HG03342 (cell line): ENCODE results near the gene EHBP1.
"Not testable (repeated sequence)": the region's sequence is repeated elsewhere in the genome, so short reads cannot be mapped to it uniquely, and the experiment has no call there.

Experiments used
- ATAC-seq: cut with Tn5 transposase; IDR thresholded peaks from one replicate; pipeline ENCODE4 v1.9.1; 2021; ENCODE audit warnings: mild to moderate bottlenecking, moderate library complexity; ENCODE audit not compliant: unreplicated experiment

Gene EHBP1

DNA sequence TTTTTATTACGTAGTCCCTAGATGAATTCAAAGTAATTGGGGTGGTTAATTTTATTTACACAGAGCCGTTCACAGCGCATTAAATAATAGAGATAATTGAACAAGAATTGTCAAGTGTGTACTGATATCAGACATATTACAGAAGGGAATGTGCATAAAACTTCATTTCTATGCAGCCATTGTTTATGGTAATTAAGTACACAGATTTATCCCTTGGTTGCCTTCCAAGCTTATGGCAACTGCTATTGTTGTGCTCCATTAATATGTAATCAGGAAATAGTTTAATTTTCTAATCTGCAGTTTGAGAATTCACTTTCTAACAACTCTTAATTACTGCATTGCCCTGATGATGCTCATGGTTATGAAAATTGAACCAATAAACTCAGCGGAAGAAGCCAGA is 297.8 kb downstream of the EHBP1 start:
- no peak for ATAC-seq

DNA sequence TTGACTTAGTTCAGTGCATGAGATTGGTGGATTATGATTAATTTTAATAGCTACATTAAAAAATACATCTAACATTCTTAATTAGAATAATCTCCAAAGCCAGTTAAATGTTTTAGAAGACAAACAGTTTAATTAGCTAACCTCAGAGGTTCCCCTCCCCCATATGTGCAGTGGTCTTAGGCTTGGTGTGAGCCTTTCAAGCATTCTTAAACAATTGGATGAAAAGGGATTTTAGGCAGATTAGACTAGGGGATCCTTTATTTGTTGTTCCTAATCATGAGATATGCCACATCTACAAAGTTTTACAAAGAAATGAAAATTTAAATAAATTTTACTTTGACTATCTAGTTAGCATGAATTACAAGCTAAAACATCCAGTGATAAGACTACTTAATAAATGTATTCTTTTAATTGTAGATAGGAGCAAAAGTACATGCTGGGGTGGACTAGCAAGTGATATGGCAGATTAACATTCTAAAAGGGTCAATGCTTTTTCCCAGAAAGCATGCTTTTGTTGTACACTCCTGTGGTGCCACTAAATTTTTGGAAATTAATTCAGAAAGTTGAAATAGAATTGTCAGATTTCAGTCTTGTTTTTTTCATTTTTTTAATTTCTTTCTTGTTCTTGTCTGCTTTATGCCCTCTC is 302.4 kb downstream of the EHBP1 start:
- ATAC-seq, result no peak

DNA sequence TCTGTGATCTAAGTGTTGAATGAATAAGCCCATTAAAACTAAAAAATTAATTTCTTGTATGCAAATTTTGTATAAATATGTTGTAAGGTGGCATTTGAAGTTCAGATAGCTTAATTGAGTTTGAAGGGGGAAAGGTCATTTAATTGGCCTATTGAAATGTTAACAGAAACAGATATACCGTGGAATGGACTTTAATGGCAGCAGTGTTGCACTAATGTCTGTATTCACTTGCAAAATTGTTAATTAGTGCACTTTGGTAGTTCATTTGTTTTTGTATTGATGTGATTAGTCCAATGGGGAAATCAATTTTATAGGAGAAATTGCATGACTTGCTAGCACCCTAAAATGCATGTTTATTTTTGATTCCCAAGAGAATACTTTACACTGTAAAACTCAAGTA is 303.3 kb downstream of the EHBP1 start:
- no peak for ATAC-seq

DNA sequence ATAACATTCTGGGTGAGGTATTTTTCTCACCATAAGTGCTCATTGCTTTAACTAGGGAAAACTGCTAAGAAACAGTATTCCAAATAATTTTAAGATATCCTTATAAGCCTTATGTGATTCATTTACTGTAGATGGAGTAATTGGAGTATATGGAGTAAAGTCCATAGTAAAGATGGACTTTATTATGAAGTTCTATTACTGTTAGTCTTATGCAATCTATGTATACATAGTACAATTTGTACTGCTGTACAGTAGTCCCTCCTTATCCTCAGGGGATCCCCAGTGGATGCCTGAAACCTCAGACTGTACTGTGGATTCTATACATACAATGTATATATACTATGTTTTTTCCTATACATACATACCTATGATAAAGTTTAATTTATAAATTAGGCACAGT is 304.0 kb downstream of the EHBP1 start:
- no peak for ATAC-seq

DNA sequence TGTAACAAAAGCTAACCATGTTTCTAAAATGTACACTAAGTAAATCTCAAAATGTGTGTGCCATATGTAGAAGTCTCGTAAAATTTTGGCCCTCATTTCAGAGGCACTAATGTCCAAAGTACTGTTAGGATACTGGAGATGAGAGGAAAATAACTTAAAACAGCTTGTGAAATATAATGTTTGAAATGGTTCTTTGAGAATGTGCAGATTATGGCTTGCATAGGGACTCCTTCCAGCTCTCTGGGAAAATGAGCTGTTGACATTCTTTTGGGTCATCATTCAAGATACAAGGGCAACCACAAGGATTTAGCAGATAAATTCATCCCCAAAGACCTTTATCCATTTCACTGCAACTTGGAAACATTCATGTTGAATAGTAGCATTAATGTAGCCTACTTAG is 307.0 kb downstream of the EHBP1 start:
- no peak for ATAC-seq

DNA sequence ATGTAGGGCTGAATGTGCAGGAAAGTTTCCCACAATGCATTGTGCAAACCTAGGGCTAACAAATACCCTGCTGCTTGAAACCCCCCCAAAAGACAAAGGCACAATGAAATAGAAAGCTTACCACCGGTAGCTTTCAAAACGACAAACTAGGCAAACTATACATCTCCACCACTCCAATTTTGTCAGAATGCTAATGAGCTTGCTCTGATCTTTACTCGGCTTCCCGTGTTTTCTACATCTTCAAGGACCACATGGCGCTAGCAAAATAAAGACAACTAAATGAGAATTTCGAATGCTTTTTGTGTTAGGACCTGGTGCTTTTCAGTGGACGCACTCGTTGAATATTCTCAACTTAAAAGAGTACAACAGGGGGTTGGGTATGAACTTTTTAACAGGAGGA is 307.9 kb downstream of the EHBP1 start:
- no peak for ATAC-seq

DNA sequence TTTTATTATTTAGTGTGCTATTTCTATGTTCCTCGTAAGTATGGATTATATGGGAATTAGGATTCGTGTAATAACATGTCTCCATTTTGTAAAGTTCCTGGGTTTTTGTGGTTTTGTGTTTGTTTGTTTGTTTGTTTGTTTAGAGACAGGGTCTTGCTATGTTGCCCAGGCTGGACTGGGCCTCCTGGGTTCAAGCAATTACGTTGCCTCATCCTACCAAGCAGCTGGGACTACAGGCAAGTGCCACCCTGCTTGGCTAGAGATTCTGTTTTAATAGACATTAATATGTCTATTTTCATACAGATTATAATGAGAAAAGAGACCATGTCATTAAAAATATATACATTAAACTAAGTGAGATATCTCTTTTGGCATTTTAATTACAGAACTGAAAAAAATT is 309.9 kb downstream of the EHBP1 start:
- no peak for ATAC-seq

DNA sequence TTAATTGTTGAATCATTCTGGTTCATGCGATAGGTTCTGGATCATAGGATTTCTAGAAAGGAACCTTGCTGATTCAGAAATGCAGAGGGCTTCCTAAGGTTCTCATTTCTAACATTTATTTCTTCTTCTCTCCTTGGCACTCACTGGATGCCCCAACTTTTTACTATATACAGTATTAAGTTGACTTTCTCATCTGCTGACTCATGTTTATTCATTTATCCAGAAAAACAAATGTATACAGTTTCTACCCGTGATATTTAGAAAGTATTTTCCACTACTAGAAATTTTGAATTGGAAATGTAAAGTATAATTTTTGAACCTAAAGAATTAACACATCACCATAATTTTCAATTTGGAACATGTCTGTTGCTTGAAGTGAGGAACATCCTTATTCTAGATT is 312.9 kb downstream of the EHBP1 start:
- ATAC-seq, result no peak

DNA sequence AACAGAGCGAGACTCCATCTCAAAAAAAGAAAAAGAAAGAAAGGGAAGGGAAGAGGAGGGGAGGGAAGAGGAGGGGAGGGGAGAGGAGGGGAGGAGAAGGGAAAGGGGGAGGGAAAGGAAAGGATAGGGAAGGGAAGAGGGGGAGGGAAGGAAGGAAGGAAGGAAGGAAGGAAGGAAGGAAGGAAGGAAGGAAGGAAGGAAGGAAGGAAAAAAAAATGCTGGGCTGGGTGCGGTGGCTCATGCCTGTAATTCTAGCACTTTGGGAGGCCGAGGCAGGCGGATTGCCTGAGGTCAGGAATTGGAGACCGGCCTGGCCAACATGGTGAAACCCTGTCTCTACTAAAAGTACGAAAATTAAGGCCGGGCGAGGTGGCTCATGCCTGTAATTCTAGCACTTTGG is 314.2 kb downstream of the EHBP1 start:
- not testable (repeated sequence) for ATAC-seq

DNA sequence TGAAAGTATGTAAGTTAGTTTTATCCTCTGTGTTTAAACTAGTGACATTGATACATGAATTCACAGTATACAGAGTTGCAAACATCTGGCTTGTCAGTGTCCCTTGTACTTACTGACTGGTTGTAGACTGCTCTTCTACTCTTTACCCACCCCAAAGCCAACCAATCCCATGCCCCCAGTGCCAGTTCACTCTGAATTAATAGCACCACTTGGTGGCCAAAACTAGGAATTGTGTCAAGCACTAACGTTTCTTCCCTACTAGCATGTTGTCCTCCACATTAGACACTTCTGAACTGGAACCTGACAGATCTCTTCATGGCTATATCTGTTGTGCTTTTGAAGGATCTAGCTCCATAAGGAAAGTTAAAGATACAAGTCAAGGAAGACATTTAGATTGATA is 317.9 kb downstream of the EHBP1 start:
- ATAC-seq, result no peak

DNA sequence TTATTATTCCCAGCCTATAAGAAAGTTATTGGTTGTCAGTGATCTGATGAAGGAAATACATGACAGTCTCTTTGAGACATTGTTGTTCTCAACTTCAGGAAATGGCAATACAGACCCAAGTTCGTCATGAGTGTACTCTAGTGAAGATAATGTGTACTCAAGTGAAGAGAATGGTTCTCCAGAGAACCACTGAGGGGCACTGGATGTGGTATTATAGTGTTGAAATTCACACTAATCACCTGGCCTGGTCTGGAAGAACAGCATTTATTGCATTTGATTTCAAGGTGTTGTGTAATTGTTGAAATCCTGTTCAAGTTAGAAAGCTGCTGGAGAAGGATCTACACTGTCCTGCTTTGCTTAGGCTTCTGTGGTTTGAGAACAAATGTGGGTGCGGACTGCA is 321.7 kb downstream of the EHBP1 start:
- no peak for ATAC-seq

DNA sequence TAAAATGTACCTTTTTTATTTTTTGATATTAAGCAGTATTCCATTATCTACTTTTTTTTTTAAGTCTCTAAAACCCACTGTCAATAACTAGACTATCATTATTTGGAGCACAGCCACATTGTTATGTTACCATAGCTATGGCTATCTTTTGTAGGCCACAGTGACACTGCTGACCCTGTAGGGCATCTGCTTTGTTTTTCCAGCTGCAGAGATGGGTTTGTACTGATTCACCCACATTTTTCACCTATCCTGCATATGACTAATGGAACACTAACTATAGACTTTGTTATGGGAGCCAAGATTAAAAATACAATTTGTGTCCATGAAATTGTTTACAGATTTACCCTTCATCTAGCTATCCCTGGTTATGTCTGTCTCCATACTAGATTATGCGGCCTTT is 323.5 kb downstream of the EHBP1 start:
- ATAC-seq, result no peak

DNA sequence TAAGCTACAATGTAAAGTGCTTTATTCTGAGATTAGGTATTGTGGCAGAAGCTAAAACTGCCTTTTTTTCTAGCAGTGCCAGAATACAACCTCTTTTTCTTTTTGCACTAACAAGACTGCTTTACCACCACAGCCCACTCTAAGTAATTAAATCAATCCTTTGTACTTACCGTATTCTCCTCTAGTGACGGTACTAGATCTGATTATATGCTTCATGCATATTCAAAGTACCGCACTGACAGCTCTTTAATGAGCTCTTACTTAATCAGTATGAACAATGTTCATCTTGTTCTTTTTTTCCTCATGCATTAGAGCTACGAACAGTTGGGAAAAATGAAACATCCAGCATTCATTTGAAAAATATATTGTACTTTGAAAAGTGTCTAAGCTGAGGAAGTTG is 329.0 kb downstream of the EHBP1 start:
- ATAC-seq, result no peak

DNA sequence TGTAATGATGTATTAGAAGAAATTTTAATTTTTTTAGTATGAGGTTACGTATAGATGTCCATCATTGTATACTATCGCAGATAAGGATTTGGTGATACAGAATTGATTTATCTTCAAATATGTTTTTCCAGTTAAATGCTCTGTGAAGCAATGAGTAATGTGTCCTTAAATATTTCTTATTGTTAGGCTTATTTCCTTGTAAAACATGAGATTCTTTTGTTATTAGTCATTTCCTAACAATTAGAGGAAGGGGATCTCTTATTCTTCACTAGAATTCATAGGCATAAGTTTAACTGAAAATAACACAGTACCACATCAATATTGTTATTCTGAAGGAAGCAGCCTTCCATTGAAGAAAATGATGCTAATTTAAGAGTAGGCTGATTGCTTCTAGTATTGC is 329.7 kb downstream of the EHBP1 start:
- ATAC-seq, result no peak

DNA sequence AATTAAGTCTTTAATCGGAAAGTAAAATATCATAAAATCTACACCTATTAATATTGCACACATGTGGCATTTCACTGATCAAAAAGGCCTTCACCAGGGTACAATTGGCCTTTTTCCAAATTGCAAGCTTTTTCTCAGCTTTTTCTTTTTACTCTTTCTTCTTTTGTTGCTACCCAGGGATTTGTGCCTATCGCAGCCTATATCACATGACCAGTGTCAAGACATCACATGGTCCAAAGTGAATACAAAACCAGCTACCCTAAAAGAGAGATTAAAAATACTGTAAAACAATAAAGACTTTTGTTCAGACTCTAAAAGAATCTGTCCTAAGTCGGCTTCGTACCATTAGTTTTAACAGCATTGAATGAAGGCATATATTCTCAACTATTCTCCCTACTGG is 330.1 kb downstream of the EHBP1 start:
- ATAC-seq, result no peak

DNA sequence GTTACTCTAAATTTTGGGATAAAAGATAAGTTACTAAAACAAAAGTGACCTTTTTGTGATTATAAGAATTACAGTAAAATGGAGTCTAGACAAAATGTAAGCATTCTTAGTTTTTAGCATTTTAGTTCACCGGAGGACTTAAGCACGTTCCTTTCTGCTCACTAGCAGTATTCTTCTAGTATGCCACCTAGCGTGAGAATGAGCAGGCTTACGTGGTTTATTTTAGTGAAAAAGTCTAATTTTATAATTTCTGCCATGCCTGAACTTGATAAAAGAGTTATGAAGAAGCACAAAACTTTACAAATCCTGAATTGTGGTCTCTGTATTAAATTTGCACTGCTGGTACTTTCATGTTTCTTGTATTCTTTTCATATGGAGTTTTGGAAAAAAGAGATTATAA is 332.5 kb downstream of the EHBP1 start:
- ATAC-seq, result no peak

DNA sequence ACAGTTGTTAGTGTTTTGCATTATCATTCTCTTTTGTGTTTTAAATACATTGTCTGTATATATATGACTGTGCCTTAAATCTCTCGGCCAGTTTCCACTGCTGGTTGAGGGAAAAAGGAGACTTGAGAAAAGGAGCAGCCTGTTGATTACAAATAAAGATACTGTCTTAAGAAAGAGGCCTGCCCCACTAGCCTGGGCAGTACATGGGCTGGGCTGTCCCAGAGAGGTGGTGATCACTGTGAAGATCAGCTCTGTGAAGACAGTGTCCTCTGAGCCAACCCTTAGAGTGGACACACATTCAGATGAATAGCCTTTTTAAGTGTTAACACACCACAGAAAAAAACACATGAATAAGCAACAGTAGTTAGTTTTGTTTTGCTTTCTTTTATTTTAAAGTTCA is 335.1 kb downstream of the EHBP1 start:
- no peak for ATAC-seq

DNA sequence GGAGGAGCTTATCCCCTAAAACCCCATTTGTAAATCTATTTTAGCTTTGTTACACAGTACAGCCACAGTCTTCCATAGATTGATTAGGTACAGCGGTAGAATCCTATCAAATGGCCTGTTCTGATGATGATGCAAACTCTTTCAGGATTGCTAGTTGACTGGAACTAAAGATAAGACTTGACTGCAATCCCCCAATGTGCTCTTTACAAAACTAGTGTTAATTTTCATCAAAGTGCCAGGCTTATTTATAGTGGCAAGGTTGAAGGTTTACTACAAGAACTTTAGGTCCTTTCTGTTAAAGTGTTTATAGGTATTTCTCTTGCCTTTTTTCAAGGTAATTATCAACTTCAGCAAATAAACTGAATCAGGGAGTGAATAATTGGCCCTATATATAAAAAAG is 336.1 kb downstream of the EHBP1 start:
- no peak for ATAC-seq

DNA sequence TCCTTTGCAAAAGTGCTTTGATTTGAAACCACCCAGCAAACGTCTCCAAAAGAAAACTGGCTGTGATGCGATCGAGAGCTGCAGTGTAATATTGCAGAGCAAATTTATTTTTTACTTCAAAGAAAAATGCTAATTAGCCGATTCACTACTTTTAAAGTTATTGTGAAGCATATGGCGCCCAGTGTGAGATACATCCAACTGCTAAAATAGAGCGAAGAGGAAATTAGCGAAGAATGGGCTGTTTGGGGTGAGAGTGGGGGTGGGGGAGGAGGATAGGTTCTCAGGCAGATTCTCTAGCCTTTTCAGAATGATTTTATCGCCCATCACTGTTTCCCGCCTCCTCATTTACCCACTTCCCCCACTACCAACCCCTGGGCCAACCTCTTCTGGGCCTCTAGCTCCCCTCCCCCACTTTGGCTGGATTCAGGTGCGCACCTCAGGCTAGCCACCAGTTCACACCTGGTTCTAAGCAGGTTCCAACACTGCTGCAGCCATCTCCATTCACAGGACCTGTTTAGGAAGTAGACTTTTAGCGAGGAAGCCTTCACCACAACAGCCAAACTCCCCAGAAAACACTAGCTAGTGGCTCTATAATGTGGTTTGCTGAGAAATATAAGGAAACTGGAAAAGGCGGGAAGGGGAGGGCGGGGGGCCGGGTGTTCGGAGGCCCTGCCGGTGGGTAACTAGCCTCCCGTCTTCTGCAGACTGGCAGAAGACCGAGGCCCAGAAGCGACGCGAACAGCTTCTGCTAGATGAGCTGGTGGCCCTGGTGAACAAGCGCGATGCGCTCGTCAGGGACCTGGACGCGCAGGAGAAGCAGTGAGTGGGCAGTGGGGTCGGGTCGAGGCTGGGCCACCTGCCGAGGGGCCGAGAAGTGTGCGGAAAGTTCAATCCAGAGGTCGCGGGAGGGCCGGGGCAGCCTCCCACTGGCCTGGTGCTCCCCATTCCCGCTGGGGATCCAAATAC is 339.1 kb downstream of the EHBP1 start:
- no peak for ATAC-seq

DNA sequence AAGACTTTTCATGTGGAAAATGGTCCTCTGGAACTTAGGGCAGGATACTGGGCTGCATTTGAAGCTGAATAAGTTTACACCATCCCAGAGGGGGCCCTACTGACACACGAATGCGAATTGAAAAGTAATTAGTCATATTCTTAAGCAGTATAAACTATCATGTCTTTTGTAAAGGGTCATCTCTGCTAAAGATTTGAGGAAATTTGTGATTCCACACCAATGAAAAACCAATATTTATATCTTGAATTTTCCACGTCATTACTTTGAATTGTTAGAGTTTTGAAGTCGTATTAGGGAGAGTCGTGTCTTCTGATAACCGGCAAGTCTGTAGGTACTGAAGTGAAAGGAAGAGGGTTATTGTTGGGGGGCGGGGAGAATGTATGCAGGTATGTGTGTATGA is 341.0 kb downstream of the EHBP1 start:
- no peak for ATAC-seq

DNA sequence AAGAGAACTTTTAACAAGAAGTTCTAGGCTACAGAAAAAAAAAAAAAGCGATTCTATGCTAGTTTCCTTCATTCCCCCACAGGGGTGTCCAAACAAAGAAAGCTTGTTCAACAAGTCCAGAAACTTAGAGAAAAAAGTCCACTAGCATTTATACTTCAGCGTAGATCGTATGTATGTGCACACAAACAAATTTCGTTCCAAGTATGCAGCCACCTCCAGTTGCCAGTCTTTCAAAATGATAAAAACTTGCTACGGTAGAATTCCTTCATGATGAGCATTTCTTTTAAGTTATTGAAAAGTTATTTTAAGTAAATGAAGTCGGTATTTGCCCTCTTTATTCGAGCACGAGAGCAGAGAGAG is 341.4 kb downstream of the EHBP1 start:
- ATAC-seq, result no peak
